Measurements from ENCODE around the gene XXYLT1.

DNA sequence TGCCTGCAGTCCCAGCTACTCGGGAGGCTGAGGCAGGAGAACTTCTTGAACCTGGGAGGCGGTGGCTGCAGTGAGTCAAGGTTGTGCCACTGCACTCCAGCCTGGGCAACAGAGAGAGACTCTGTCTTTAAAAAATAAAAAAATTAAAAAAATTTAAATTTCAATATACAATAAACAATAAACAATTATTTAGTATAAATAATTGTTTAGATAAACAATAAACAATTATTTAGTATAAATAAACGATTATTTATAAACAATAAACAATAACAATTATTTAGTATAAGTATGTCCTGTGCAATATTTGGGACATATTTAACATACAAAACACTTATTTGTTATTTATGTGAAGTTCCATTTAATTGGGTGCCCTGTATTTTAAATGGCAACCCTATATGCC lies 119.6 kb downstream of the XXYLT1 start:
- TF ChIP-seq, protein P1, sequence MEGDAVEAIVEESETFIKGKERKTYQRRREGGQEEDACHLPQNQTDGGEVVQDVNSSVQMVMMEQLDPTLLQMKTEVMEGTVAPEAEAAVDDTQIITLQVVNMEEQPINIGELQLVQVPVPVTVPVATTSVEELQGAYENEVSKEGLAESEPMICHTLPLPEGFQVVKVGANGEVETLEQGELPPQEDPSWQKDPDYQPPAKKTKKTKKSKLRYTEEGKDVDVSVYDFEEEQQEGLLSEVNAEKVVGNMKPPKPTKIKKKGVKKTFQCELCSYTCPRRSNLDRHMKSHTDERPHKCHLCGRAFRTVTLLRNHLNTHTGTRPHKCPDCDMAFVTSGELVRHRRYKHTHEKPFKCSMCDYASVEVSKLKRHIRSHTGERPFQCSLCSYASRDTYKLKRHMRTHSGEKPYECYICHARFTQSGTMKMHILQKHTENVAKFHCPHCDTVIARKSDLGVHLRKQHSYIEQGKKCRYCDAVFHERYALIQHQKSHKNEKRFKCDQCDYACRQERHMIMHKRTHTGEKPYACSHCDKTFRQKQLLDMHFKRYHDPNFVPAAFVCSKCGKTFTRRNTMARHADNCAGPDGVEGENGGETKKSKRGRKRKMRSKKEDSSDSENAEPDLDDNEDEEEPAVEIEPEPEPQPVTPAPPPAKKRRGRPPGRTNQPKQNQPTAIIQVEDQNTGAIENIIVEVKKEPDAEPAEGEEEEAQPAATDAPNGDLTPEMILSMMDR (IDR thresholded peaks at IDR 0.05): no peak
- no peak for TF ChIP-seq POLR2A (IDR thresholded peaks at IDR 0.05)
